ENCODE measurements around the gene DZIP1L. TPM values are rescaled to one million over a fixed set of nuclear protein-coding genes. Genes with fewer than 3 reads are reported as not detected.

Gene DZIP1L
- total RNA-seq, 1 donor from 2014 or later = 6.6 TPM

- Histone ChIP-seq H3K27me3 (ENCODE audit: control insufficient read depth, insufficient read depth, low read length) (no peaks in the 10 kb centered on the region), H3K4me3 (ENCODE audit: low read depth, low read length) (no peak overlapping the region), H3K36me3 (ENCODE audit: control insufficient read depth, insufficient read depth, low read length) (peaks cover 3% of the 10 kb centered on the region)
- DNase-seq (ENCODE audit: low read depth) = no peak
- peak; percentile 98 for TF ChIP-seq CTCF (IDR thresholded peaks at IDR 0.05; ENCODE audit: insufficient read depth, low read length, poor library complexity, severe bottlenecking)
These were observed 46.7 kb downstream of the DZIP1L start for GRCh38 chr3:138068579-138069174.

DNA sequence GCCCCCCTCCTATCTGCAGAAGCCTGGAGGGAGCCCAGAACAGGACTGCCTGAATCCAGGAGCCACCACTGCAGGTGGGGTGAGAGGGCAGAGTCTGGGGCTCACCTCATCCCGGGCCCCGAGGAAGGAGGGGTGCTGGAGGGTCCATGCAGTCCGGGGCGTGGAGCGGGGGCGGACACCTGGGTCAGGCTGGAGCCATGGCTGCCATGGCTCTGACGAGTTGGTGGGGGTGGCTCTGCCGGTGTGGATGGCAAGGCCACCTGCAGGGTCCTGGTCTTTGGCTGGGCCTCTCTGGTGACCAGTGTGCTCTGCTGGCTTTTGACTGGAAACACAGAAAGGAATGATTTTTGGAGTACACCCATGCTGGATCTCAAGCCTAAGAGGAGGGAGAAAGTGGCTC, 47.4 kb downstream of the DZIP1L start:
- H3K27me3 ChIP-seq (ENCODE audit: control insufficient read depth, insufficient read depth, low read length) = no peaks in the 10 kb centered on the region
- no peak for TF ChIP-seq CTCF (IDR thresholded peaks at IDR 0.05; ENCODE audit: insufficient read depth, low read length, poor library complexity, severe bottlenecking)
- H3K36me3 ChIP-seq (ENCODE audit: control insufficient read depth, insufficient read depth, low read length) = peaks cover 3% of the 10 kb centered on the region

GRCh38 chr3:138066972-138067371, 48.4 kb downstream of the DZIP1L start:
- Histone ChIP-seq H3K4me3 (ENCODE audit: low read depth, low read length) (no peak overlapping the region), H3K27me3 (ENCODE audit: control insufficient read depth, insufficient read depth, low read length) (no peaks in the 10 kb centered on the region), H3K36me3 (ENCODE audit: control insufficient read depth, insufficient read depth, low read length) (peaks cover 4% of the 10 kb centered on the region)
- no peak for TF ChIP-seq CTCF (IDR thresholded peaks at IDR 0.05; ENCODE audit: insufficient read depth, low read length, poor library complexity, severe bottlenecking)
- no peak for DNase-seq (ENCODE audit: low read depth)

More for the DNA sequence above, 47.4 kb downstream of the DZIP1L start:
- DNase-seq (ENCODE audit: low read depth) = no peak
- H3K4me3 ChIP-seq (ENCODE audit: low read depth, low read length) = no peak overlapping the region

GRCh38 chr3:138066383-138066782, 49.0 kb downstream of the DZIP1L start:
- TF ChIP-seq CTCF (IDR thresholded peaks at IDR 0.05; ENCODE audit: insufficient read depth, low read length, poor library complexity, severe bottlenecking) = no peak

DNA sequence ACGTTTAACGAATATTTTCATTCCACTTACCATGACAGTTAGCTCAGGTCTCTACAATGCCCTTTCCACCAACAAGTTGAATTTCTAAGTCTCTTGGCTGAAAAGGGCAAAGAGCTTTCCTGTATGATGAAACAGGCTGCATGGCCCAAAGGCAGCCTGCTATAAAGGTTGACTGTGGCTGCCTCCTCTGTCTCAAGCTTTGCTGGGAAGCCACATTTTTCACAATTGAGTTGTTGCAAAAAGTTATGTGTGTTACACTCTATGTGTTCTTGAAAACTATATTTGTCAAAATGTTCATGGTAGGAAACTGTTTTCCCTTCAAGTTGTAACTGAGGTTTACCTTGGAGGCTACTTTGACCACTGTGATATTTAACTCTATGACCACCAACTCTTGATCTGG, 49.5 kb downstream of the DZIP1L start:
- DNase-seq (ENCODE audit: low read depth) = no peak
- H3K27me3 ChIP-seq (ENCODE audit: control insufficient read depth, insufficient read depth, low read length) = no peaks in the 10 kb centered on the region
- peaks cover 4% of the 10 kb centered on the region for H3K36me3 ChIP-seq (ENCODE audit: control insufficient read depth, insufficient read depth, low read length)
- H3K4me3 ChIP-seq (ENCODE audit: low read depth, low read length) = no peak overlapping the region
- no peak for TF ChIP-seq CTCF (IDR thresholded peaks at IDR 0.05; ENCODE audit: insufficient read depth, low read length, poor library complexity, severe bottlenecking)

More at GRCh38 chr3:138066383-138066782, 49.0 kb downstream of the DZIP1L start:
- Histone ChIP-seq H3K4me3 (ENCODE audit: low read depth, low read length) (no peak overlapping the region), H3K36me3 (ENCODE audit: control insufficient read depth, insufficient read depth, low read length) (peaks cover 4% of the 10 kb centered on the region), H3K27me3 (ENCODE audit: control insufficient read depth, insufficient read depth, low read length) (no peaks in the 10 kb centered on the region)
- DNase-seq (ENCODE audit: low read depth) = no peak

DNA sequence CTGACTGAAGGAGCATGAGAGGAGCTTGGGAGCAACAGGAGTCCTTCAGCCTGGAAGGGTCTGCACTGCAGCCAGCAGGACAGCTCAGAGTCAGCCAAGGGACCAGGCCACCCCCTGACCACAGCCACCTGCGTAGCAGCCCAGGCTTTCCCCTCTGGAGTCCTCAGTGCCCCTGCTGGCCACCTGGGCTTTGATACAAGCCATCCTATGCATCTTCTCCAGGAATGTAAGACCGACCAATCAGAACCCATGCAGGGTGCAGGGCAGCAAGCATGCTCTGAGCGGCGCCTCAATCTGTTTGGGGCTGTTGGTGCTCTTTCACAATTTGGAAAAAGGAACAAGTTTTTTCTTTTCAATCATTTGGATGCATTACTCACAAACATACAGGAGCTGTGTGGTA, 52.0 kb downstream of the DZIP1L start:
- Histone ChIP-seq H3K4me3 (ENCODE audit: low read depth, low read length) (no peak overlapping the region), H3K27me3 (ENCODE audit: control insufficient read depth, insufficient read depth, low read length) (no peaks in the 10 kb centered on the region), H3K36me3 (ENCODE audit: control insufficient read depth, insufficient read depth, low read length) (peaks cover 4% of the 10 kb centered on the region)
- DNase-seq (ENCODE audit: low read depth) = no peak
- no peak for TF ChIP-seq CTCF (IDR thresholded peaks at IDR 0.05; ENCODE audit: insufficient read depth, low read length, poor library complexity, severe bottlenecking)

Measured in kidney epithelial cell (primary cell).